HuH-7.5 (cell line): ENCODE results near the gene INCENP.

Experiments
- DNase-seq: peaks from one replicate; pipeline ENCODE4 v3.0.0; 2011; ENCODE audit warnings: low spot score

The INCENP gene

DNA sequence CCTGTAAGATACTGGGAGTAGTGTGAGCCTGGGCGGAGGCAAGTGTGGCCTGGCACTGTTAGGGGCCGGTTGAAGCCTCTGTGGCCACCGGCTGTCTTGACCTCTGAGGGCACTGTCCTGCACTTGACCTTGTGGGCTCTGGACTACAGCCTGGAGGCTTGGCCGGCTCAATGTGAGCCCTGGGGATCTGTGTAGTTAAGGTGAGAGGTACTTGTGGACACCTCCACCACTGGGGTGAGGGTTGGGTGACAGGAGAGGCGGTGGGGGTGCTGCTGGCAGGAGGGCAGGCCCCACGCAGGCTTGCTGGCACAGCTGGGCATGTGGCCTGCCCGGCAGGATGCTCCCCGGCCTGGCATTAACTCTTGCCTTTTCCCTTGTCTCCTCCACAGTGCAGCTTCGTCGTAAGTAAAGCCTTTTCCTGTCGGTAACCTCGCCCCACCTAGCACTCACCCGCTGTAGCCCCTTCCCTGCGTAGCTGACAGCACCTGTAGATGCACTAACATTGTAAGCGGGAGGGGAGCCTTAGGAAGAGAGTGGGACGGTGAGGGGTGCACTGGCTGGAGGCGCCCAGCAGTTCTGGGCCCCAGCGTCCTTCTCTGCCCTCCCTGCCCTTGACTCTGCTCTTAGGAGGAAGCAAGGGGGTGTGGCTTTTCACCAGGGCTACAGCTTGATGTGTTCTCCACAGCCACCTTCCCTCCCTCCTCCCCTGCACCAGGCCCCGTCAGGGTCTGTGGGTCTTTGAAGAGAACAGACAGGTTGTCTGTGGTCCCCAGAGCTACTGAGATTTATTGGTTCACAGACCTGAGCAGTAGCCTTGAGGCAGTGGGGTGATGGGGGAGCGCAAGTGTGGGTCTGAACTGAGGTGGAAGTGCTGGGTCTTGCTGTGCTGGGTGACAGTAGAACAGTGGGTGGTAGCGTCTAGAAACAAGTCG is 17.6 kb downstream of the INCENP start:
- no peak for DNase-seq

DNA sequence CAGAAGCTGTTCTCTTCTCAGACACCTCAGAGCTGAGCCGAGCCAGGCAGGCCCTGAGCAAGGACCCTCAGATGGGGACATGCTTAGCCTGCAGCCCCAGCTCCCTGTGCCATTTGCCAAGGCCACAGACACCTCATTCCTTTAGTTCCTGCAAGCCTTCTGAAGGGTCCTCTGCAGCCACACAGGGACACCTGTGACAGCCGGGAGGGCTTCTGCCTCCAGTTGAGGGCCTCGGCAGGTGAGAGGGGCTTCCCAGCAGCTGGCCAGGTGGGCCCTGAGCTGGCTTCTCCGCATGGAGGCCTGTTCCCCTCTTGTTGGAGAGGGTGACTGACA is 18.2 kb downstream of the INCENP start:
- no peak for DNase-seq

DNA sequence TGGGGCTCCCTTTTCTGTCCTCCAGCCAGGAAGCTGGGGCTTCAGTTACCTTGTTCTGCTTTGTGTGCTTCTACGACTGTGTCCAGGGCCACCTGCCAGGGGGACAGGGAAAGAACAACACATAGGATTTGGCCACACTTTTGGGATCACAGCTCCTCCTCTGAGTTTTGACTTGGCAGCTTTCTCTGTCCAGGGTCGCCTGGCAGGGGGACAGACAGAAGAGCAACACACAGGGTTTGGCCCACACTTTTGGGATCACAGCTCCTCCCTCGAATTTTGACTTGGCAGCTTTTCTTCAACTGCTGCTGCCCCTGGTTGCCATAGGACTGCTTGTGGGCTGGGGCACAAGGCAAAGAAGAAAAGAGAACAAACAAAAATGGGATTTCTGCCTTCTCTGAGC is 19.1 kb downstream of the INCENP start:
- DNase-seq = no peak

DNA sequence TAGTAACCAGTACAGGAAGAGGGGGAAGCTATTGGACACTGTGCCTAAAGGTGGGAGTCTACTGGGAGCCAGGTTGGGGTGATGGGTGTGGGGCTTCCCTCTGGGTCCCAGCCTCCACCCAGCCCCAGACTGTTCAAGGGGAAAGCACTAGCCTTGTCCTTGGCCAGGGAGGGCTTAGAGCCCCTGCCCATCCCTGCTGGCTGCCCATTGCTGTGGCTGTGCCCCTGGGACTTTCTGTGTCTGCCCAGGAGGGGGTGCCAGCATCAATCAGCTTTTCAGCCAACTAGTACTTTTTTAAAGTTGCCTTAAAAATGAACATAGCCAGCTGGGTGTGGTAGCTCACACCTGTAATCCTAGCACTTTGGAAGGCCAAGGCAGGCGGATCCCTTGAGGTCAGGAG is 19.9 kb downstream of the INCENP start:
- no peak for DNase-seq

DNA sequence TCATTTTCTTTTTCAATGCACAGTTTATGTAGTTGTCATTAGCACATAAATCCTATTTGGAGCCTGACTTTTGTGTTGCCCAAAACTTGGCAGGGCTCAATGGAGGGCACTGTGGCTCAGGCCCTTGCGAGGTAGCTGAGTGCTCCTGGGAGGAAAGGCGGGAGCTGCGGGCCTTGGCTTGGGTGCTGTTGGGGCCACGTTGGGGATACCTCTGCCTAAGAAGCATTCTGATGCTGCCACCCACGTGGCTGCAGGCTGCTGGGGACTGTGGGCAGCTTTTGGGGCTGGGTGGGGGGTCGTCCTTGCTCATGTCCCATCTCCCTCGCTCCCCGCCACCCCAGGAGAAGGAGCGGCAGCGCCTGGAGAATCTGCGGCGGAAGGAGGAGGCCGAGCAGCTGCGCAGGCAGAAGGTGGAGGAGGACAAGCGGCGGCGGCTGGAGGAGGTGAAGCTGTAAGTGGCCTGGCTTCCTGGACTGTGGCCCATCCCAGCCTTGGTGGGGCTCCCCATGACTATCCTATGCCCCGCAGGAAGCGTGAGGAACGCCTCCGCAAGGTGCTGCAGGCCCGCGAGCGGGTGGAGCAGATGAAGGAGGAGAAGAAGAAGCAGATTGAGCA is 20.9 kb downstream of the INCENP start:
- no peak for DNase-seq

DNA sequence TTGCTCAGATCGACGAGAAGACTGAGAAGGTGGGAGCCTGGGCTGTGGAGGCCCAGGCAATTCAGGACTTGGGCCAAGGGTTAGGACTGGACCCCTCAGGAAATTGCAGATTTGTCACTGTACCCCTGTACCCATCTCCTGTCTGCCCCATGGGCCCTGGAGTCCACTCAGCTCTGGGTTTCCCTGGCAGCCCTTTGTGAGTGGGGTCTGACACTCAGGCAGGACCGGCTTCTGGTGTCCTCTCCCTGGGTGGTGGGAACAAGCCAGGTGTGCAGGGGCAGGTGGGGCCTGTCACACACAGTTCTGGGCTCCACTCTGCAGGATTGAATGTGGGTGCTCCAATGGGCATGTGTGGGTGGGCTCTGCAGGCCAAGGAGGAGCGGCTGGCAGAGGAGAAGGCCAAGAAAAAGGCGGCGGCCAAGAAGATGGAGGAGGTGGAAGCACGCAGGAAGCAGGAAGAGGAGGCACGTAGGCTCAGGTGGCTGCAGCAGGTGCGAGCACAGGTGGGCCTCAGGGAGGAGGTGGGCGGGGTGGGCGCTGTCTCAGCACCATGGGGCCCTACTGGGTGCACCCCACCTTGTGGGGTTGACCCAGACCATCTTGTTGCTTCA is 21.6 kb downstream of the INCENP start:
- no peak for DNase-seq

DNA sequence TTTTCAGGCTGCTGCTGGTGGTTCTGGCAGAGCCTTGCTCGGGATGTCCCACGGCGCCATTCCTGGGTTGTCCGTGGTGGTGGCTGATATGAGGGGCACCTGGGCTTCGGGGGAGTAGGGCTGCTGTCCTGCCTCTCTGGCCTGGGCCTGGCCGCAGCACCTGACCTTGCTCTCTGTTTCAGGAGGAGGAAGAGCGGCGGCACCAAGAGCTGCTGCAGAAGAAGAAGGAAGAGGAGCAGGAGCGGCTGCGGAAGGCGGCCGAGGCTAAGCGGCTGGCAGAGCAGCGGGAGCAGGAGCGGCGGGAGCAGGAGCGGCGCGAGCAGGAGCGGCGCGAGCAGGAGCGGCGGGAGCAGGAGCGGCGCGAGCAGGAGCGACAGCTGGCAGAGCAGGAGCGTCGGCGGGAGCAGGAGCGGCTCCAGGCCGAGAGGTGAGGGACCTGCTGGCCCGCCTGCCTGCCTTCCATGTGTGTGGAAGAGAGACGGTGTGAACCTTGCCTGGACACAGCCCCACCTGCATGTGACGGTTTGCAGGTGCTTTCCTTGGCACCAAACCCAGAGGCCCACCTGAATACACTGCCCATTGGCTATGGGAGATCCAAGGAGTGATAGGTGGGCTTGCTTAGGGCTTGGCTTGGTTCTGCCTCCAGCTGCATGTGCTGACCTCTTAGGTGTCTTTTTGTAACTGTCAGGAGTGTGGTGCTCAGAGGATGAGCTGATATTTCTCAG is 22.8 kb downstream of the INCENP start:
- no peak for DNase-seq

DNA sequence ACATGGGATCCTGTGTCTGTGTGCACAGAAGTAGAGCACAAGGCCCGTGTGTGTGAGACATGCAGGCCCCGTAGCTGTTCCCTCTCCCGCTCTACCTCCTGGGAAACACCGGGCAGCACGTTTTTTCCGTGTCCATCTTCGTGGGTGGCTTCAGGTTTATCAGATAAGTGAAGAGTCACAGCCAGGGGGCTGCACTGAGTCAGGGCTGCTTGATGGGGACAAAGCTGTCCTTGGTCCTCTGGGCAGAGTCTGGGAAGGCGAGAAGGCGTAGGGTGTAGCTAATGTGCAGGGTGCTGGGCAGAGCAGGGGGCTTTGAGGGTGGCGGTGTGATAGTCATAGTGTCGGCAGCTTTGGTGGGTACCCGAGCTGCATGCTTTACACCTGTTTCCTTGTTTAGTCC is 23.7 kb downstream of the INCENP start:
- DNase-seq = no peak

DNA sequence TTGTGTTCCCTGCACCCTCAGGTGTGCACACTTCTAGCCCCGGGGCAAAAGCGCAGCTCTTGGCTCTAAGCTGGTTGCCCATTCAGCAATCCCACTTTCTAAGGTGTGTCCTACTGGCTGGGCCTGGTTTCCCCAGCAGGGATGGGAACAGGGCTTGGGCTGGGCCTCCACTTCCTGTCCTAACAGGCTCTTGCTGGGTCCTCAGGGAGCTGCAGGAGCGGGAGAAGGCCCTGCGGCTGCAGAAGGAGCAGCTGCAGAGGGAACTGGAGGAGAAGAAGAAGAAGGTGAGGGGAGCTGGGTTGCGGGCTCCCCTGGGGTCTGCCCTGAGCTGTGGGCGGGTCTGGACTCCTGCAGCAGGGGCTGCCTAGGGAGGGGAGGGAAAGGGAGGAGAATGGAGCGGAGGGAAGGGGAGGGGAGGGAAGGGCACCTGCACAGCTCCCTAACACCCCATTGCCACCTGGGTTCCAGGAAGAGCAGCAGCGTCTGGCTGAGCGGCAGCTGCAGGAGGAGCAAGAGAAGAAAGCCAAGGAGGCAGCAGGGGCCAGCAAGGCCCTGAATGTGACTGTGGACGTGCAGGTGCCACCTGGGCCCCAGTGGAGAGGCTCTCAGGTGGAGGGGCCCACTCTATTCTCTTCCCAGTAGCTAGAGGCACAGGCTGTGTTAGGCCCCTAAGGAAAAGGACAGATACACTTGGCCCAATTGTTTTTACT is 24.6 kb downstream of the INCENP start:
- DNase-seq = no peak

DNA sequence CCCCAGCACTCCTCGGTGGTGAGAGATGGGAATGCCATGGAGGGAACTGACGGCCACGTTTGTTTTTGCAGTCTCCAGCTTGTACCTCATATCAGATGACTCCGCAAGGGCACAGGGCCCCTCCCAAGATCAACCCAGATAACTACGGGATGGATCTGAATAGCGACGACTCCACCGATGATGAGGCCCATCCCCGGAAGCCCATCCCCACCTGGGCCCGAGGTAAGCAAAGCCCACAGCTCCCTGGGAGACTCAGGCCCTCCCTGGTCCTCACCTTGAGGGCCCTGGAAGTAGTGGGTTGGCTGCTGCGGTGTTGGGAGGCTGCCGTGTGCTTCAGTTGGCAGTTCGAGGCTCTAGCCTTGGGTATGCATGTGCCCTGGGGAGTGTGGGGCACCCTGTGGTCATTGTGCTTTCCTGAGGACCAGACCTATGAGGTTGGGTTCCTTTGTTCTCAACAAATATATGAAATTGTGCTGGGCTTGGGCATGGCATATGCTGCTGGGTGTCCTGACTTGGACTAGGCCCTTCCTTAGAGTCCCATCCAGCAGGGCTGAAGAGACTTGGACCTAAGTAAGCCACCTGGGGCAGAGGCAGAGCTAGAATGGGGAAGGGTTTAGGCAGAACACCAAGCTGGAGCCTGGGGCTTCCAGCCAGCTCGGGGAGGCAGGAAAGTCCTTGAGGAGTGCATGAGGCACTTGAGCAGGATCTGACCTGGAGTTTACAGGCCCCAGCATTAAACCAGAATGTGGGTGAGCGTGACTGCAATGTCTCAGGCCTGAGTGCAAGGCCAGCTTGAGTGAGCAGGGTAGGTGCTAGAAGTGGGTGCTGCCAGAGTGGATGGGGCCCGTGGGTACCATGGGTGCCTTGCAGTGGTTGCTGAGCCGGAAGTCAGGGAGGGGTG is 26.4 kb downstream of the INCENP start:
- DNase-seq = no peak

DNA sequence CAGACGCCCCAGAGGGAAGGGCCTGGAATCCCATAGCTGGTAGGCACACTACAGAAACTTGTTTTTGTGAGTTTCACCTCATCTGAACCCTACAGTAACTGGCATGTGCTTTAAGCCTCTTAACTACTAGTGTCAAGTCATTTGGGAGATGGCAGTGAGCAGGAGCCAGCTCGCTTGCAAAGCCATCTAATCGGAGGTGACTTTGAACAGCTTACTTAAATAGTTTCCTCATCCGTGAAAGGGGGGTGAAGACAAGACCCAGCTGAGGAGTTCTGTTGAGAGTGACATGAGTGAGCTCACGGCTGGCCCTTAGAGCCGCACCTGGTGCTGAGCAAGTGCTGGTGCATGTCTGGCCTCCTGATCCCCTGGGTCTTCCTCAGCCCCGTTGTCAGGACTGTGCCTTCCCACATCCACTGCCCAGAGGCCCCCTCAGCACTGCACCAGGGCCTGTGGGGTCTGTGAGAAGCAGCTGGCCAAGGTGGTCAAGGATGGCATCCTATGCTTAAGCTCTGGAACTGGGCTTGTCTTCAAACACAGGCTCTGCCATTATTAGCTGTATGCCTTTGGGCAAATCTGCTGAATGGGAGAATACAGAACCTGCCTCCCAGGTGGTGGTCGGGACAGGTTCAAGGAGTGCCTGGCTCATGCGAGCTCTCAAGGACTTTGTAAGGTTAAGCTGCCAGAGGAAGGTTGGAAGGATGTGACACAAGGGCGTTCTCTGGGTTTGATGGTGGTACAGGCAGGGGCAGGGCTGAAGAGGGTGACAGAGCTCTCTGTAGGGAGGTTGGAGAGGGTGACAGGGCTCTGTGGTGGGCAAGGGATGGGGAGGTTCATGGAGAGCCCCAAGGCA is 27.3 kb downstream of the INCENP start:
- DNase-seq = no peak

DNA sequence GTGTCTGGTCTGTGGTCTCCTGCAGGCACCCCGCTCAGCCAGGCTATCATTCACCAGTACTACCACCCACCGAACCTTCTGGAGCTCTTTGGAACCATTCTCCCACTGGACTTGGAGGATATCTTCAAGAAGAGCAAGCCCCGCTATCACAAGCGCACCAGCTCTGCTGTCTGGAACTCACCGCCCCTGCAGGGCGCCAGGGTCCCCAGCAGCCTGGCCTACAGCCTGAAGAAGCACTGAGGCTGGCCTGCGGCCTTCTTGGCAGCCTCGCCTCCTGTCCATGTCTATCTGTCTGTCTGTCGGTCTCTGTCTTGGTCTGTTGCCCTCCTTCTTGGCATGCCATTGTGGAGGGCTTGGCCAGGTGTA is 27.9 kb downstream of the INCENP start:
- no peak for DNase-seq

DNA sequence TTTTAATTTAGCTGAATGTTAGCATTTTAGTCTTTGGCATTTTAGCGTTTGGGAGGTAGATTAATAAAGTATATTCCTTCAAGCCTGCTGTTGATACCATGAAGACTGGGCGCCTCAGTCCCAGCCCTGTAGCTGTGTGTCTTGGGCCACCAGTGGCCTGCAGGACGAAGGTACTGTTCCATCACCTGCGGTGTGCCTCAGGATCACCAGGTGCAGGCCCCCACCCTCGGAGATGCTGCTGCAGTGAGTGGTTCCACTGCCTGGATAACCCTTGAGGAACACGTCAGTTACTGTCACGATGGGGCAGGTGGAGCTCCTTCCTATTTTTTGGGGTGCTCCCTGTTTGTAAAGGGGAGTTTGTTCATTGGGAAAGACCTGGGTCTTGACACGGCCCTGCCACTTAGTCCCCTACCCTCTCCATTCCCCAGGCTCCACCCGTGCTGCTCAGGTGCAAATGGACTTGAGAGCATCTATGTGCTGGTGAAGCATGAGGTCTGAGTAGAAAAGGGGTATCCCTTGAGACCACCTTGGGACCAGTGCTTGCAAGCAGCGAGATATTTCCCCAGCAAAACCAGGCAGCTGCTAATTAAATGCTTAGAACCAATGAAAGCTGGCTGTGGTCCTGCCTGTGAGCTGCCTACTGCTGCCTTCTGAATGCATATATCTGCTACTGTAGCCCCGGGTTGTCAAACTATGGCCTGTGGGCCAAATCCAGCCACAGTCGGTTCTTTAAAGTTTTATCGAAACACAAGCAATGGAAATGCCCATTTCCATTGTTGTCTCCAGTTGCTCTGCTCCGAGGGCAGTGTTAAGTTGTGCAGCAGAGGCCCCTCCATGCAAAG is 28.7 kb downstream of the INCENP start:
- no peak for DNase-seq

DNA sequence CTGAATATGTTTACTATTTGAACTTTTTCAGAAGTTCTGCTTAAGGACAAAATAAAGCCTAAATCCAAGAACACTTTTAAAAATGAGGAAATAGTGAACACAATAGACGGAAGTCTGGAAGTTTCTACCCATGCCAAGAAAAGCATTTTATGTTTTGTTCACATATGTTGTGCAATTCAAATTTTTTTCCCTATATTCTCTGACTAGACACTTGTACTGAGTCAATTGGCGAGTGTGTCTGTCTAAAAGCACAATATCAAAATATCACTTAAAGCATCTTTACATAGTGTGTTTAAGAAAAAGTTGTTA is 29.2 kb downstream of the INCENP start:
- DNase-seq = no peak

DNA sequence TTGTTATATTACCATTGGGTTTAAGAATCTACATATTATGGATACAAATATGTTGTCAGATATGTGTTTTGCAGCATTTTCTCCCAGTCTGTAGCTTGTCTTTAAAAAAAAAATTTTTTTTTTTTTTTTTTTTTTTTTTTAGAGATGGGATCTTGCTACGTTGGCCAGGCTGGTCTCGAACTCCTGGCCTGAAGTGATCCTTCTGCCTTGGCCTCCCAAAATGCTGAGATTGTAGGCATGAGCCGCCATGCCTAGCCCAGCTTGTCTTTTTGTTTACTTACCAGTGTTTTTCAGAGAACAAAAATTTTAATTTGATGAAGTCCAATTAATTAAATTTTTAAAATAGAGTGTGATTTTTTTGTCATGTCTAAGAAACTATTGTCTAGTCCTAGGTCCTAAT is 29.8 kb downstream of the INCENP start:
- no peak for DNase-seq

DNA sequence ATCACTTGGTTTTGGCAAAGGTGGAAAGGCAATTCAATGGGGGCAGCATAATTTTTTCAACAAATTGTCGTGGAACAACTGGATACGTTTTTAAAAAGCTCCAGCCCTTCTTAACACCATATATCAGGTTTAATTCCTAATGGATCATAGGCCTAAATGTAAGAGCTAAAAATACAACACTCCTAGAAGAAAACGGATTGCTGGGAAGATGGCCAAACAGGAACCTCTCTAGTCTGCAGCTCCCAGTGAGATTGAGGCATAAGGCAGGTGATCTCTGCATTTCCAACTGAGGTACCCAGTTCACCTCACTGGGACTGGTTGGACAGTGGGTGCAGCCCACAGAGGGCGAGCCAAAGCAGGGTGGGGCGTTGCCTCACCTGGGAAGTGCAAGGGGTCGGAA is 33.8 kb downstream of the INCENP start:
- no peak for DNase-seq

DNA sequence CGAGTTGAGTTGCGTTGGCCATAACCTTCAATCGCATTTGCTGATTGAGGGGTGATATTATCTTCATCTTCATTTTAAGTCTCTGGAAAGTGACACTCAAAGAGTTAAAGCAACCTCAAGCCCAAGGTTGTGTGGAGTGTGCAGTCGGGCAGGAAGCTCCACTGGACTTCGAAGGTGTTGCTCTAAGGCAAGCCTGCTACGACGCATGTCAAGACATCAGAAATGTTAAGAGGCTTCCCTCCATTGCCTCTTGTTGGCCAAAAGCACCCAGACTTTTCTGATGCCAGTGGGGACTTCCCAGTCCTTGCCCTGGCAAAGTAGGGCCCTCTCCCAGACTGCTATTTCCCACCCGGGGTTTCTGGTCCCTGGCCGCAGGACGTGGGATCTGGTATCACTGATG is 42.6 kb downstream of the INCENP start:
- no peak for DNase-seq

DNA sequence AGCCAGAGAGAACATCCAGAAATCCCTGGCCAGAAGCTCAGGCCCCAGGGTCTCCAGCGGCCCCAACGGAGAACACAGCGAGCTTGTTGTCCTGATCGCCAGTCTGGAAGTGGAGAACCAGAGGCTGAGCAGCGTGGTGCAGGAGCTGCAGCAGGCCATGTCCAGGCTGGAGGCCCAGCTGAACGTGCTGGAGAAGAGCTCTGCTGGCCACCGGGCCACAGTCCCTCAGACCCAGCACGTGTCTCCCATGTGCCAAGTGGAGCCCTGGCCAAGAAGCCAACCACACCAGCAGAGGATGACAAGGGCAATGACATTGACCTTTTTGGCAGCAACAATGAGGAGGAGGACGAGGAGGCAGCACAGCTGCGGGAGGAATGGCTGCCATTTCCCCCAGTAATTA is 45.6 kb downstream of the INCENP start:
- no peak for DNase-seq

DNA sequence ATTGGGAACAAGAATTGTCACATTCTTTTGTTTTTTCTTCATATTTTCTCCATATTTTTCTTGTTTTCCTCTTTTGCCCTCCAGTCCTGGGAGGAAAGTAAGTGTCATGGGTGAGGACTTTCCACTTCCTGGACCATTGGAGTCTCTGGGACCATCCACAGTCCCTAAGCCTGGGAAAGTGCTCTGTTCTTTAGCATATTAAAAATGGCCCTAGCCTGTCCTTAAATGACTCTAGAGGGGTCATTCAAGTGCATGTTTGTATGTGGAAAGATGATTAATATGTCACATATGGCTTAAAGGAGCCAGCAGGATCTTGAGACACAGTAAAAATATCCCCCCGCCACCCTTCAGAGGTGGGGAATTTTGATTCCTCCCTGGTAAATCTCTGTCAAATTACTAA is 46.1 kb downstream of the INCENP start:
- DNase-seq = no peak
